HCT116 (cell line): ENCODE data around the gene SRRT. TPM values are rescaled to one million over a fixed set of nuclear protein-coding genes. Genes with fewer than 3 reads are reported as not detected.

Experiments
- ATAC-seq: fragments of 200-7000 bp; cut with Tn5 transposase; 2 replicates; pipeline ENCODE4 v1.9.1; 2020; ENCODE audit warnings: mild to moderate bottlenecking, moderate library complexity
- BruUV-seq: library from RNA; stranded (reverse); fragments of 400-500 nt; replicated peaks from 2 replicates; lab custom pipeline; 2021; lab: Mats Ljungman, UMichigan
- CTCF ChIA-PET: fragments of 300-600 bp; sonication (Branson Sonifier 250); formaldehyde crosslinking; loops from one replicate; lab custom pipeline; 2021; ENCODE audit warnings: antibody characterized with exemption; lab: Charles Lee
- POLR2A ChIA-PET: fragments of 300-600, 350-600 bp; sonication (Branson Sonifier 250); formaldehyde crosslinking; loops from one replicate; lab custom pipeline; 2021; ENCODE audit warnings: antibody characterized with exemption; lab: Charles Lee
- RAD21 ChIA-PET, 2 experiments: fragments of 300-600 bp; sonication (Branson Sonifier 250); formaldehyde crosslinking; loops; one replicate each; lab custom pipeline; 2023; ENCODE audit warnings: low total read pairs in 2 of 2; ENCODE audit not compliant: uncharacterized antibody in 2 of 2, unreplicated experiment in 2 of 2, low non-redundant PET in 1 of 2; lab: Charles Lee
- DNase-seq: peaks from one replicate; pipeline ENCODE4 v3.0.0-alpha.2; 2010; ENCODE audit warnings: low read depth, low spot score
- H2AFZ ChIP-seq: fragments of 200-600 bp; shearing (Covaris generic), sonication (generic); 2 replicates; pipeline ENCODE4 v1.6.1; 2017; ENCODE audit warnings: low read depth, mixed run types, mixed read lengths, antibody characterized with exemption, low read length; ENCODE audit not compliant: poor library complexity, severe bottlenecking
- H3K27ac ChIP-seq: 2 replicates; pipeline ENCODE4 v1.5.1; 2012; ENCODE audit warnings: low read depth, low read length
- H3K27me3 ChIP-seq: fragments of 200-600 bp; sonication (generic); 2 replicates; pipeline ENCODE4 v1.6.1; 2016; ENCODE audit warnings: mixed run types, low read length, mixed read lengths; ENCODE audit not compliant: insufficient read depth
- H3K36me3 ChIP-seq, 2 experiments: fragments of 200-500 bp in 1 of 2; fragments of 200-600 bp in 1 of 2; sonication (Bioruptor generic) in 1 of 2; sonication (generic) in 1 of 2; 2 replicates each; pipeline versions ENCODE4 v1.5.1 to v1.6.1; 2014 to 2016; ENCODE audit warnings: low read length in 2 of 2, inconsistent platforms in 1 of 2, mixed read lengths in 1 of 2, mixed run types in 1 of 2; ENCODE audit not compliant: insufficient read depth in 2 of 2, control insufficient read depth in 1 of 2
- H3K4me1 ChIP-seq, 2 experiments: fragments of 200-600 bp in 1 of 2; sonication (generic) in 1 of 2; 2 replicates each; pipeline versions ENCODE4 v1.5.1 to v1.6.1; 2012 to 2017; ENCODE audit warnings: low read length in 2 of 2, inconsistent platforms in 1 of 2, mild to moderate bottlenecking in 1 of 2, mixed read lengths in 1 of 2, mixed run types in 1 of 2, moderate library complexity in 1 of 2; ENCODE audit not compliant: insufficient read depth in 2 of 2, control insufficient read depth in 1 of 2
- H3K4me2 ChIP-seq: fragments of 200-600 bp; sonication (generic); 2 replicates; pipeline ENCODE4 v1.6.1; 2017; ENCODE audit warnings: mixed run types, low read length, mixed read lengths
- H3K4me3 ChIP-seq, 2 experiments: fragments of 200-600 bp in 1 of 2; sonication (generic) in 1 of 2; replicated peaks in 1 of 2; 2 replicates each; pipeline ENCODE4 v1.5.1; 2011 to 2016; ENCODE audit warnings: low read length in 2 of 2, control low read depth in 1 of 2, low read depth in 1 of 2, mild to moderate bottlenecking in 1 of 2, mixed read lengths in 1 of 2, mixed run types in 1 of 2
- H3K79me2 ChIP-seq: fragments of 200-600 bp; sonication (generic); 2 replicates; pipeline ENCODE4 v1.6.1; 2017; ENCODE audit warnings: mild to moderate bottlenecking, mixed run types, low read length, moderate library complexity, mixed read lengths; ENCODE audit not compliant: insufficient read depth
- H3K9ac ChIP-seq: fragments of 200-600 bp; sonication (generic); 2 replicates; pipeline ENCODE4 v1.6.1; 2016; ENCODE audit warnings: low read length, mixed read lengths
- H3K9me2 ChIP-seq: fragments of 200-600 bp; sonication (generic), shearing (Covaris generic); 2 replicates; pipeline ENCODE4 v1.6.1; 2017; ENCODE audit warnings: mixed run types, mild to moderate bottlenecking, moderate library complexity; ENCODE audit not compliant: insufficient read depth
- H3K9me3 ChIP-seq, 2 experiments: fragments of 200-500 bp in 1 of 2; fragments of 200-600 bp in 1 of 2; sonication (Bioruptor generic) in 1 of 2; sonication (generic) in 1 of 2; 2 replicates each; pipeline ENCODE4 v1.6.1; 2014 to 2017; ENCODE audit warnings: low read length in 2 of 2, mixed read lengths in 2 of 2, inconsistent platforms in 1 of 2, low read depth in 1 of 2, mild to moderate bottlenecking in 1 of 2, mixed run types in 1 of 2, moderate library complexity in 1 of 2; ENCODE audit not compliant: control insufficient read depth in 1 of 2, insufficient read depth in 1 of 2
- H4K20me1 ChIP-seq: fragments of 200-600 bp; sonication (generic), shearing (Covaris generic); 2 replicates; pipeline ENCODE4 v1.6.1; 2017; ENCODE audit warnings: mixed run types, mild to moderate bottlenecking, moderate library complexity; ENCODE audit not compliant: insufficient read depth
- EZH2phosphoT487 ChIP-seq: fragments of 200-600 bp; IDR thresholded peaks from 2 replicates; pipeline ENCODE4 v1.6.1; 2018; ENCODE audit warnings: antibody characterized with exemption, borderline replicate concordance
- JUND ChIP-seq: IDR thresholded peaks from 2 replicates; pipeline ENCODE4 v1.6.1; 2012
- RAD21 ChIP-seq: IDR thresholded peaks from 2 replicates; pipeline ENCODE4 v1.6.1; 2012; ENCODE audit warnings: low read depth, mild to moderate bottlenecking
- SRF ChIP-seq: IDR thresholded peaks from 2 replicates; pipeline ENCODE4 v1.6.1; 2012; ENCODE audit warnings: low read depth
- intact Hi-C: fragments of 100-400 bp; cut with micrococcal nuclease; formaldehyde crosslinking; loops from 2 replicates; pipeline ENCODE4 v1.10.0; 2022
- total RNA-seq: library from RNA; stranded (reverse); gene quantifications from one replicate; pipeline ENCODE4 v1.2.1, GENCODE V29; 2021; ENCODE audit not compliant: unreplicated experiment
- TF ChIP-seq, protein P1 (sequence below): IDR thresholded peaks from 2 replicates; pipeline ENCODE4 v1.6.1; 2011; ENCODE audit warnings: mild to moderate bottlenecking, low read length, moderate library complexity; ENCODE audit not compliant: insufficient replicate concordance; ENCODE audit errors: extremely low read depth

The SRRT gene
- total RNA-seq, 1 experiment from 2014 or later = 252 TPM

GRCh38 chr7:100895701-100895955 is 20.7 kb downstream of the SRRT start, which contains the start of gene ACHE:
ACHE (minus strand) TSS chr7:100895888; CDS start chr7:100894232, 1,656 bp downstream.
- intact Hi-C loops = loop anchor here (1.0 to 5.0 kb wide), 2 partner anchors 242 to 297 kb away; no protein-coding TSS in a partner anchor
- POLR2A ChIA-PET = interaction anchor here (0.7 kb wide), 1 partner anchor 387 kb away, joined by 3 read pairs; no protein-coding TSS in a partner anchor
- Histone ChIP-seq H3K9ac (peak within 1 kb of the TSS; percentile 36), H3K4me3 (peak within 1 kb of the TSS; percentile 44 to 60), H2AFZ (peak within 1 kb of the TSS; percentile 74), H3K27me3 (no peaks in the 10 kb centered on the region; the same call in 1 of the 2 replicates), H3K4me2 (peak within 1 kb of the TSS; percentile 91), H3K4me1 (peaks cover 11 to 41% of the 10 kb centered on the region in 2 experiments), H4K20me1 (no peaks in the 10 kb centered on the region), H3K9me3 (no peaks in the 10 kb centered on the region), H3K79me2 (no peaks in the 10 kb centered on the region), H3K36me3 (no peaks in the 10 kb centered on the region), H3K27ac (no peak within 1 kb of the TSS), H3K9me2 (no peaks in the 10 kb centered on the region)
- ATAC-seq (peak; percentile 20), DNase-seq (no peak)
- no TSS peak for BruUV-seq
- TF ChIP-seq, protein P1, sequence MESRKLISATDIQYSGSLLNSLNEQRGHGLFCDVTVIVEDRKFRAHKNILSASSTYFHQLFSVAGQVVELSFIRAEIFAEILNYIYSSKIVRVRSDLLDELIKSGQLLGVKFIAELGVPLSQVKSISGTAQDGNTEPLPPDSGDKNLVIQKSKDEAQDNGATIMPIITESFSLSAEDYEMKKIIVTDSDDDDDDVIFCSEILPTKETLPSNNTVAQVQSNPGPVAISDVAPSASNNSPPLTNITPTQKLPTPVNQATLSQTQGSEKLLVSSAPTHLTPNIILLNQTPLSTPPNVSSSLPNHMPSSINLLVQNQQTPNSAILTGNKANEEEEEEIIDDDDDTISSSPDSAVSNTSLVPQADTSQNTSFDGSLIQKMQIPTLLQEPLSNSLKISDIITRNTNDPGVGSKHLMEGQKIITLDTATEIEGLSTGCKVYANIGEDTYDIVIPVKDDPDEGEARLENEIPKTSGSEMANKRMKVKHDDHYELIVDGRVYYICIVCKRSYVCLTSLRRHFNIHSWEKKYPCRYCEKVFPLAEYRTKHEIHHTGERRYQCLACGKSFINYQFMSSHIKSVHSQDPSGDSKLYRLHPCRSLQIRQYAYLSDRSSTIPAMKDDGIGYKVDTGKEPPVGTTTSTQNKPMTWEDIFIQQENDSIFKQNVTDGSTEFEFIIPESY = no peak
- no peak for TF ChIP-seq EZH2phosphoT487
- TF ChIP-seq JUND = no peak
- no peak for TF ChIP-seq SRF
- no peak for TF ChIP-seq RAD21
- CTCF ChIA-PET = interaction anchor here (1.0 to 1.4 kb wide), 2 partner anchors 15 to 387 kb away, joined by 3 to 6 read pairs; no protein-coding TSS in a partner anchor
- RAD21 ChIA-PET = no interaction called here
